ENCODE data around the gene TOMM34. TPM values are rescaled to one million over a fixed set of nuclear protein-coding genes. Genes with fewer than 3 reads are reported as not detected.

TOMM34 gene
- polyA plus RNA-seq, 1 of the 3 experiments (the other 2 are of a cell fraction), result 40.5 TPM

- no peak for TF ChIP-seq PBX3 (IDR thresholded peaks at IDR 0.05)
- TF ChIP-seq YY1 (IDR thresholded peaks at IDR 0.05; ENCODE audit: low read depth), result peak; percentile 47; the same call in 1 of the 2 replicates
- TF ChIP-seq GATA2 (CRISPR knock-in tag; IDR thresholded peaks at IDR 0.05), result no peak
- TF ChIP-seq RXRA (IDR thresholded peaks at IDR 0.05; ENCODE audit: borderline replicate concordance, low read depth), result no peak
- TF ChIP-seq, protein P1, sequence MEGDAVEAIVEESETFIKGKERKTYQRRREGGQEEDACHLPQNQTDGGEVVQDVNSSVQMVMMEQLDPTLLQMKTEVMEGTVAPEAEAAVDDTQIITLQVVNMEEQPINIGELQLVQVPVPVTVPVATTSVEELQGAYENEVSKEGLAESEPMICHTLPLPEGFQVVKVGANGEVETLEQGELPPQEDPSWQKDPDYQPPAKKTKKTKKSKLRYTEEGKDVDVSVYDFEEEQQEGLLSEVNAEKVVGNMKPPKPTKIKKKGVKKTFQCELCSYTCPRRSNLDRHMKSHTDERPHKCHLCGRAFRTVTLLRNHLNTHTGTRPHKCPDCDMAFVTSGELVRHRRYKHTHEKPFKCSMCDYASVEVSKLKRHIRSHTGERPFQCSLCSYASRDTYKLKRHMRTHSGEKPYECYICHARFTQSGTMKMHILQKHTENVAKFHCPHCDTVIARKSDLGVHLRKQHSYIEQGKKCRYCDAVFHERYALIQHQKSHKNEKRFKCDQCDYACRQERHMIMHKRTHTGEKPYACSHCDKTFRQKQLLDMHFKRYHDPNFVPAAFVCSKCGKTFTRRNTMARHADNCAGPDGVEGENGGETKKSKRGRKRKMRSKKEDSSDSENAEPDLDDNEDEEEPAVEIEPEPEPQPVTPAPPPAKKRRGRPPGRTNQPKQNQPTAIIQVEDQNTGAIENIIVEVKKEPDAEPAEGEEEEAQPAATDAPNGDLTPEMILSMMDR (IDR thresholded peaks at IDR 0.05), result peak; percentile 61
- no peak for TF ChIP-seq JUND (IDR thresholded peaks at IDR 0.05)
- TF ChIP-seq TEAD4 (IDR thresholded peaks at IDR 0.05; ENCODE audit: borderline replicate concordance, insufficient read depth), result no peak
- no peak for TF ChIP-seq MEF2A (IDR thresholded peaks at IDR 0.05; ENCODE audit: borderline replicate concordance, low read depth)
- TF ChIP-seq EZH2phosphoT487 (IDR thresholded peaks at IDR 0.05; ENCODE audit: borderline replicate concordance, low read depth), result no peak
- TF ChIP-seq RAD21 (IDR thresholded peaks at IDR 0.05; ENCODE audit: low read length), result no peak; the same call in 1 of the 2 replicates
- no peak for TF ChIP-seq FOXJ3 (CRISPR knock-in tag; IDR thresholded peaks at IDR 0.05)
- peak; percentile 97 for TF ChIP-seq ELF1 (IDR thresholded peaks at IDR 0.05)
- peak; percentile 60 for TF ChIP-seq TAF1 (IDR thresholded peaks at IDR 0.05; ENCODE audit: borderline replicate concordance, low read depth, low read length)
- TF ChIP-seq, protein P2, sequence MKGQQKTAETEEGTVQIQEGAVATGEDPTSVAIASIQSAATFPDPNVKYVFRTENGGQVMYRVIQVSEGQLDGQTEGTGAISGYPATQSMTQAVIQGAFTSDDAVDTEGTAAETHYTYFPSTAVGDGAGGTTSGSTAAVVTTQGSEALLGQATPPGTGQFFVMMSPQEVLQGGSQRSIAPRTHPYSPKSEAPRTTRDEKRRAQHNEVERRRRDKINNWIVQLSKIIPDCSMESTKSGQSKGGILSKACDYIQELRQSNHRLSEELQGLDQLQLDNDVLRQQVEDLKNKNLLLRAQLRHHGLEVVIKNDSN (IDR thresholded peaks at IDR 0.05; ENCODE audit: borderline replicate concordance, low read depth), result peak; percentile 96
- TF ChIP-seq, protein P3, sequence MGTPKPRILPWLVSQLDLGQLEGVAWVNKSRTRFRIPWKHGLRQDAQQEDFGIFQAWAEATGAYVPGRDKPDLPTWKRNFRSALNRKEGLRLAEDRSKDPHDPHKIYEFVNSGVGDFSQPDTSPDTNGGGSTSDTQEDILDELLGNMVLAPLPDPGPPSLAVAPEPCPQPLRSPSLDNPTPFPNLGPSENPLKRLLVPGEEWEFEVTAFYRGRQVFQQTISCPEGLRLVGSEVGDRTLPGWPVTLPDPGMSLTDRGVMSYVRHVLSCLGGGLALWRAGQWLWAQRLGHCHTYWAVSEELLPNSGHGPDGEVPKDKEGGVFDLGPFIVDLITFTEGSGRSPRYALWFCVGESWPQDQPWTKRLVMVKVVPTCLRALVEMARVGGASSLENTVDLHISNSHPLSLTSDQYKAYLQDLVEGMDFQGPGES (IDR thresholded peaks at IDR 0.05; ENCODE audit: low read depth, low read length), result no peak
- TF ChIP-seq TCF12 (IDR thresholded peaks at IDR 0.05), result no peak
- TF ChIP-seq RCOR1 (IDR thresholded peaks at IDR 0.05; ENCODE audit: low read length), result no peak
- TF ChIP-seq, protein P4, sequence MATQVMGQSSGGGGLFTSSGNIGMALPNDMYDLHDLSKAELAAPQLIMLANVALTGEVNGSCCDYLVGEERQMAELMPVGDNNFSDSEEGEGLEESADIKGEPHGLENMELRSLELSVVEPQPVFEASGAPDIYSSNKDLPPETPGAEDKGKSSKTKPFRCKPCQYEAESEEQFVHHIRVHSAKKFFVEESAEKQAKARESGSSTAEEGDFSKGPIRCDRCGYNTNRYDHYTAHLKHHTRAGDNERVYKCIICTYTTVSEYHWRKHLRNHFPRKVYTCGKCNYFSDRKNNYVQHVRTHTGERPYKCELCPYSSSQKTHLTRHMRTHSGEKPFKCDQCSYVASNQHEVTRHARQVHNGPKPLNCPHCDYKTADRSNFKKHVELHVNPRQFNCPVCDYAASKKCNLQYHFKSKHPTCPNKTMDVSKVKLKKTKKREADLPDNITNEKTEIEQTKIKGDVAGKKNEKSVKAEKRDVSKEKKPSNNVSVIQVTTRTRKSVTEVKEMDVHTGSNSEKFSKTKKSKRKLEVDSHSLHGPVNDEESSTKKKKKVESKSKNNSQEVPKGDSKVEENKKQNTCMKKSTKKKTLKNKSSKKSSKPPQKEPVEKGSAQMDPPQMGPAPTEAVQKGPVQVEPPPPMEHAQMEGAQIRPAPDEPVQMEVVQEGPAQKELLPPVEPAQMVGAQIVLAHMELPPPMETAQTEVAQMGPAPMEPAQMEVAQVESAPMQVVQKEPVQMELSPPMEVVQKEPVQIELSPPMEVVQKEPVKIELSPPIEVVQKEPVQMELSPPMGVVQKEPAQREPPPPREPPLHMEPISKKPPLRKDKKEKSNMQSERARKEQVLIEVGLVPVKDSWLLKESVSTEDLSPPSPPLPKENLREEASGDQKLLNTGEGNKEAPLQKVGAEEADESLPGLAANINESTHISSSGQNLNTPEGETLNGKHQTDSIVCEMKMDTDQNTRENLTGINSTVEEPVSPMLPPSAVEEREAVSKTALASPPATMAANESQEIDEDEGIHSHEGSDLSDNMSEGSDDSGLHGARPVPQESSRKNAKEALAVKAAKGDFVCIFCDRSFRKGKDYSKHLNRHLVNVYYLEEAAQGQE (IDR thresholded peaks at IDR 0.05; ENCODE audit: low read depth, low read length), result peak; percentile 31; the same call in 1 of the 2 replicates
Measured at GRCh38 chr20:44966030-44966961, 6.1 kb upstream of the TOMM34 start, which contains the start of gene STK4 (continued).

All from SK-N-SH (cell line).